HG03196 (cell line): ENCODE results near the gene FAM221A.
"Not testable (repeated sequence)": the region's sequence is repeated elsewhere in the genome, so short reads cannot be mapped to it uniquely, and the experiment has no call there.

Source experiments
- ATAC-seq: cut with Tn5 transposase; IDR thresholded peaks from one replicate; pipeline ENCODE4 v1.9.1; 2021; ENCODE audit not compliant: unreplicated experiment

The FAM221A gene

GRCh38 chr7:23700046-23700445 lies 20.0 kb downstream of the FAM221A start:
- no peak for ATAC-seq

GRCh38 chr7:23709081-23709750 lies 29.2 kb downstream of the FAM221A start:
- ATAC-seq, result no peak

DNA sequence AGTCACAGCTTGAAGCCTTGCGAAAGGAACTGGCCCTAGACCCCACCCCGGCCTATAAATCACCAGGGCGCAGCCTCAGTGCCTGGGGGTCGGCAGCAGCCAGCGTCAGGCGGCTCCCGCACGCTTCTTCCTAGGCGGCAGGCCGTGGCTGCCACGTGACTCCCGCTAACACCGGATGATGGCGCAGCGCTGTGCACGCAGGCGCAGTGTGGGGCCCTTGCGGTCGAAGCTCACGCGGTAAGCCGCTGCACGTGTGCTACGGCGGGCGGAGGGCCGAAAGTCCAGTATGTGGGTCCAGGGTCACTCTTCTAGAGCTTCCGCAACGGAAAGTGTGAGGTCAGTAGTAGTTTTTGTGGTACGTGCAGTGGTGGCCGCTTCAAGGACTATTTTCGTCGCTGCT lies 30.0 kb downstream of the FAM221A start, which contains the start of gene STK31:
Gene STK31, plus strand, starts transcription at position 220 of the 400 bp plus-strand sequence. Its CDS starts 67 bp downstream, at position 287.
- no peak for ATAC-seq

GRCh38 chr7:23712368-23713284 lies 32.6 kb downstream of the FAM221A start:
- no peak for ATAC-seq

GRCh38 chr7:23713285-23714149 lies 33.5 kb downstream of the FAM221A start:
- ATAC-seq, result no peak

DNA sequence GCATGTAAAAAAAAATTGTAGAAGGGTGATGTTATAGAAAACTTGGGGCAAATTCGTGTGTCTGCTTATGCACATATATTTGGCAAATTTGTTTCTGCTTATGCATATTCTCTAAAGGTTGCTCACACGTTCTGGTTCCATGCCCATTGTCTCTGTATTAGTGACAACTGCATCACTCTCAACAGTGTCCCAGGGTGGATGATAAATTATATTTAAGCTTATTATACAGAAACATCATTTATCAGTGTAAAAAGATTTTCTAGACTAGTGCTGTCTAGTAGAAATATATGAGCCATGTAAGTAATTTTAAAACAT lies 34.1 kb downstream of the FAM221A start:
- ATAC-seq, result no peak

DNA sequence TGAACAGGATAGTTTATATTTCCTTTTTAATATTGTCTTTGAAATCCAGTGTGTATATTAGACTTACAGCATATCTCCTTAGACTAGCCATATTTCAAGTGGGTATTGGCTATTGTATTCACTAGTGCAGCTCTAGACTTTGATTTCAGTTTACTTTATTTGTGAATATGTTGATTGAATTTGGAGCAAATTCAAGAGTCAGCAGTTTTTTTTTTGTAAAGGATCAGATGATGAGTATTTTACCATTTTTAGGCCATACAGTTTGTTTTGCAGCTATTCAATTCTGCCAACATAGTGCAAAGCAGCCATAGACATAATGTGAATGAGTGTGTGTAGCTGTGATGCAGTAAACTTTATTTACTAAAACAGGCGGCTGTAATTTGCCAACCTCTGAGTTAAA lies 34.6 kb downstream of the FAM221A start:
- no peak for ATAC-seq

DNA sequence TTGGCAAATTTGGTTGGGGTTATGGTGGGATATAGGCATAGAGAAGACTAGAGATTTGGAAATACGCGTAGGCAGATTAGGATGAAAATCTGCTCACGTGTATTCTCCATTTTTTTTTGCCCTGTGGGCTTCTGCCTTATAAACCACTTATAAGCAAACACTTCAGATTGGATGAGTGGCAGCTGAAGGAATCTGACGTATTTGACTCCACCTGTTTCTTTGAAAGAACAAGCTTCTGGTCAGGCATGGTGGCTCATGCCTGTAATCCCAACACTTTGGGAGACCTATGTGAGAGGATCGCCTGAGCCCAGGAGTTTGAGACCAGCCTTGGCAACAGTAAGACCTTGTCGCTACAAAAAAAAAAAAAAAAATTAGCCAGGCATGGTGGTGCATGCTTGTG lies 35.1 kb downstream of the FAM221A start:
- ATAC-seq, result no peak

DNA sequence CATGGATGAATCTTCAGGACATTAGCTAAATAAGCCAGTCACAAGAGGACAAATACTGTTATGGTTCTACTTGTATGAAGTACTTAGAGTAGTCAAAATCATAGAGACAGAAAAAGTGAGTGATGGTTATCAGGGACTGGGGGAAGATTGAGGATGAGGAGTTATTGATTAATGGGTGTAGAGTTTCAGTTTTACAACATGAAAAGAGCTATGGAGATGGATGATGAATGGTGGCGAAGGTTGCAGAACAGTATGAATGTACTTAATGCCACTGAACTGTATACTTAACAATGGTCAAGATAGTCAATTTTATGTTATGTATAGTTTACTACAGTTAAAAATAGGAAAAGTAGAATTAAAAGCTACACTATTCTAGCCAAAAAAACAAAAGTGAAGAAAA lies 37.8 kb downstream of the FAM221A start:
- no peak for ATAC-seq

- no peak for ATAC-seq
Observed at GRCh38 chr7:23721456-23721855, 41.5 kb downstream of the FAM221A start.

DNA sequence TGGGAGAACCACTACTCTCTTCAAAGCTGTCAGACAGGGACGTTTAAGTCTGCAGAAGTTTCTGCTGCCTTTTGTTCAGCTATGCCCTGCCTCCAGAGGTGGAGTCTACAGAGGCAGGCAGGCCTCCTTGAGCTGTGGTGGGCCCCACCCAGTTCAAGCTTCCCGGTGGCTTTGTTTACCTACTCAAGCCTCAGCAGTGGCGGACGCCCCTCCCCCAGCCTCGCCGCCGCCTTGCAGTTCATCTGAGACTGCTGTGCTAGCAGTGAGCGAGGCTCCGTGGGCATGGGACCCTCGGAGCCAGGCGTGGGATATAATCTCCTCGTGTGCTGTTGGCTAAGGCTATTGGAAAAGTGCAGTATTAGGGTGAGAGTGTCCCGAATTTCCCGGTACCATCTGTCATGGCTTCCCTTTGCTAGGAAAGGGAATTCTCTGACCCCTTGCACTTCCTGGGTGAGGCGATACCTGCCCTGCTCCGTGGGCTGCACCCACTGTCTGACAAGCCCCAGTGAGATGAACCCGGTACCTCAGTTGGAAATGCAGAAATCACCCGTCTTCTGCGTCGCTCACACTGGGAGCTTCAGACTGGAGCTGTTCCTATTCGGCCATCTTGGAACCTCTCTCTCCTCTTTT lies 42.7 kb downstream of the FAM221A start:
- ATAC-seq, result not testable (repeated sequence)

DNA sequence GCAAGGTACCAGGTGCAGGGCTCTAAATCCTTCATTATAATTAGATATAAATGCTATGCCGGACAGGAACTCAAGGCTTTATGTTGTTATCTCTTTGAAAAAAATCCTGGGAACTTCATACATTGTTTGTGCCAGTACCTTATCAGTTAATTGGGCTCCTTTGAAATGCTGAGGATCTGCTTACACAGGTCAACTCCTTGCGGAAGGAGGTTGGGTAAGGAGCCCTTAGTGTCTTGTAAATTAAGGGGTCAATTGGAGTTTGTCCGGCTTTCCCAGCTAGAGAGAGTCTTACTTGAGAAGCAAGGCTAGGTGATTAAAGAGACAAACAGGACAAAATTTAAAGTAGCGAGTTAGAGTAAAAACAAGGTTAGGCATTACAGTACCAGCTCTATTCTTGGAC lies 44.1 kb downstream of the FAM221A start:
- ATAC-seq, result not testable (repeated sequence)

DNA sequence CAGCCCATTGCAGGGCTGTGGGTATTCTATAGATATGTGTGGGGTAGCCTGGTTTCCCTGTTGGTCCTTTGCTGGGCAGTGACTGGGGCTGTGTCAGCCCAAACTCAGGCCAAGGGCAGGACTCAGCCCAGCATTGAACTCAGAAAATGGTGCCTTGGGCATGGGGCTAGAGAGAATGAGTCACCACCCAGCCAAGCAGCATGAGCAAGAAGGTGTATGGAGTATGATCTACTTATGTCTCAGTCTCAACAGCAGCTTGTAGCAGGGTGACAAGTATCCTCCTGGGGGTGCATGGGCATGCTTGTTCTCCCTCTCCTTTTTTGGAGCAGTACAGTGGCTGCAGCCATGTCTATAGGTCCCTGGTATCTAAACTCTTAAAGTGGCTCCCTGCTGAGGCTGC lies 62.1 kb downstream of the FAM221A start:
- ATAC-seq, result no peak

DNA sequence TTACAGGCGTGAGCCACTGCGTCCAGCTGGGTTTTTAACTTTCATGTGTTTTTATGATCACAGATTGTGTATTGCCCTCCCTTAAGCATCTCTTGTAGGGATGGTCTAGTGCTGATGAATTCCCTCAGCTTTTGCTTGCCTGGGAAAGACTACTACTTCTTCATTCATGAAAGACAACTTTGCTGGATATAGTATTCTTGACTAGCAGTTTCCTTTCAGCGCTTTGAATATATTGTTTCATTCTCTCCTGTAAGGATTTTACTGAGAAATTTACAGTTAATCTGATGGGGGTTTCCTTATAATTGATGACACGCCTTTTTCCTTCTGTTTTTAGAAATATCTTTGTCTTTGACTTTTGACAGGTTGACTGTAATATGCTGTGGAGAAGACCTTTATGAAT lies 63.2 kb downstream of the FAM221A start:
- ATAC-seq, result no peak

DNA sequence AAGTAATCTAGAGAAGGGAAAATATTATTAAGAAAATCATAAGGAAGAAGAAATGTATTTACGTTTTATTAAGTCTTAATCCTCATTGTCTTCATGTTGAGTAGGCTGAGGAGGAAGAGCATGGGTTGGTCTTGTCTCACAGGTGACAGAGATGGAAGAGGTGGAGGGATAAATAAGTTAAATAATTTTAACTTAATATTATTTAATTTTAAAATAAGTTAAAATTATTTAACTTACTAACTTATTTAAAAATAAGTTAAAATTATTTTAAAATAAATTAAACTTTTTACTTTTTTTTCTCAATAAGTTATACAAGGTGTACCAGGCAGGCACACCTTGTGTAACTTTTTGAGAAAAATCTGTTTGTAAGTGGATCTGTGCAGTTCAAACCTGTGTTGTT lies 66.6 kb downstream of the FAM221A start:
- ATAC-seq, result no peak

- no peak for ATAC-seq
Observed at GRCh38 chr7:23751852-23752251, 71.9 kb downstream of the FAM221A start.
